Mammary epithelial cell (primary cell): ENCODE data around the gene CASP10.

Experiments used
- EZH2 ChIP-seq: IDR thresholded peaks from 2 replicates; pipeline ENCODE4 v1.6.1; 2012; ENCODE audit warnings: low read length, inconsistent platforms, borderline replicate concordance
- TF ChIP-seq, protein P1 (sequence below), 2 donors: IDR thresholded peaks in 1 of 2; conservative IDR thresholded peaks in 1 of 2; 2 replicates each; pipeline ENCODE4 v1.5.1; 2011 to 2012; ENCODE audit warnings: inconsistent platforms in 2 of 2, low read length in 2 of 2, mild to moderate bottlenecking in 2 of 2, control low read depth in 1 of 2, low read depth in 1 of 2; ENCODE audit not compliant: insufficient read depth in 1 of 2; ENCODE audit errors: extremely low read depth in 1 of 2

DNA sequence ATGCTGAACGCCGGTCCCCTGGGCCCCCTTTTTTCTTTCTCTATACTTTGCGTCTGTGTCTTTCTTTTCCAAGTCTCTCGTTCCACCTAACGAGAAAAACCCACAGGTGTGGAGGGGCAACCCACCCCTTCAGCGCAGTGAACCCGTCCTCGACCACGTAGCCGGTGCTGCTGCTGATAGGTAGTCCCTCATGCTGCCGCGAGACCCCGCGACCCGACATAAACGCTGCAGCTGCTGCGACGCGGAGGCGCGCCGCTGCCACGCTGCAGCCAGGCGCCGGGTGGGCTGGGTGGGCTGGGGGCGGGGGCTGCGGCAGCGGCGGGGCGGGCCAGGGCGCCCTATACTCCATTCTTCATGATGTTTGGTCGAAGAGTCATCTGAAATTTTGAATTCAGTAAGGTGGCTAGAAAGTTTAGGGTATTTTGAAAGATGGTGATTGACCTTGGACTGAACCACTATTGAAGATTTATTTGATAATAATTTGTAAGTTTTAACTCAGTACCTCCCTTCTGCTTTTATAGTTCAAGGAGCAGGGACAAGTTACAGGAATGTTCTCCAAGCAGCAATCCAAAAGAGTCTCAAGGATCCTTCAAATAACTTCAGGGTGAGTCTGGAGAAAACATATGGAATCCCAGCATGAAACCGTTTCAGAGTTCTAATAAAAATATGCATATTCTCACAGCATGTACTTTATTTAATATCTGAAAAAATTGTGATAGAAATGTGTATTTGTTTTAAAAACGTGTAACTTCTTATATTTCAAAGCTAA lies 42.9 kb upstream of the CASP10 start:
- no peak for TF ChIP-seq EZH2
- TF ChIP-seq, protein P1, sequence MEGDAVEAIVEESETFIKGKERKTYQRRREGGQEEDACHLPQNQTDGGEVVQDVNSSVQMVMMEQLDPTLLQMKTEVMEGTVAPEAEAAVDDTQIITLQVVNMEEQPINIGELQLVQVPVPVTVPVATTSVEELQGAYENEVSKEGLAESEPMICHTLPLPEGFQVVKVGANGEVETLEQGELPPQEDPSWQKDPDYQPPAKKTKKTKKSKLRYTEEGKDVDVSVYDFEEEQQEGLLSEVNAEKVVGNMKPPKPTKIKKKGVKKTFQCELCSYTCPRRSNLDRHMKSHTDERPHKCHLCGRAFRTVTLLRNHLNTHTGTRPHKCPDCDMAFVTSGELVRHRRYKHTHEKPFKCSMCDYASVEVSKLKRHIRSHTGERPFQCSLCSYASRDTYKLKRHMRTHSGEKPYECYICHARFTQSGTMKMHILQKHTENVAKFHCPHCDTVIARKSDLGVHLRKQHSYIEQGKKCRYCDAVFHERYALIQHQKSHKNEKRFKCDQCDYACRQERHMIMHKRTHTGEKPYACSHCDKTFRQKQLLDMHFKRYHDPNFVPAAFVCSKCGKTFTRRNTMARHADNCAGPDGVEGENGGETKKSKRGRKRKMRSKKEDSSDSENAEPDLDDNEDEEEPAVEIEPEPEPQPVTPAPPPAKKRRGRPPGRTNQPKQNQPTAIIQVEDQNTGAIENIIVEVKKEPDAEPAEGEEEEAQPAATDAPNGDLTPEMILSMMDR (conservative IDR thresholded peaks at IDR 0.05 in 1 of 2, IDR thresholded peaks at IDR 0.05 in 1 of 2; ENCODE audit: extremely low read depth in 1 of 2, insufficient read depth in 1 of 2, low read depth in 1 of 2, low read length in 2 of 2): no peak
